Umbilical cord (tissue), 2 donors: ENCODE measurements around the gene DPYD. TPM values are rescaled to one million over a fixed set of nuclear protein-coding genes. Genes with fewer than 3 reads are reported as not detected.

Experiments used
- DNase-seq: peaks from one replicate; pipeline ENCODE4 v3.0.0-alpha.2; 2015; ENCODE audit warnings: low spot score
- total RNA-seq: library from RNA; depleted of rRNA; stranded (reverse); fragments of >200 nt; gene quantifications from one replicate; pipeline ENCODE4 v1.2.3, GENCODE V29; 2014; ENCODE audit warnings: low replicate concordance; ENCODE audit not compliant: insufficient read depth

Gene DPYD
- total RNA-seq, 1 donor from 2014 or later = 24.1 TPM

DNA sequence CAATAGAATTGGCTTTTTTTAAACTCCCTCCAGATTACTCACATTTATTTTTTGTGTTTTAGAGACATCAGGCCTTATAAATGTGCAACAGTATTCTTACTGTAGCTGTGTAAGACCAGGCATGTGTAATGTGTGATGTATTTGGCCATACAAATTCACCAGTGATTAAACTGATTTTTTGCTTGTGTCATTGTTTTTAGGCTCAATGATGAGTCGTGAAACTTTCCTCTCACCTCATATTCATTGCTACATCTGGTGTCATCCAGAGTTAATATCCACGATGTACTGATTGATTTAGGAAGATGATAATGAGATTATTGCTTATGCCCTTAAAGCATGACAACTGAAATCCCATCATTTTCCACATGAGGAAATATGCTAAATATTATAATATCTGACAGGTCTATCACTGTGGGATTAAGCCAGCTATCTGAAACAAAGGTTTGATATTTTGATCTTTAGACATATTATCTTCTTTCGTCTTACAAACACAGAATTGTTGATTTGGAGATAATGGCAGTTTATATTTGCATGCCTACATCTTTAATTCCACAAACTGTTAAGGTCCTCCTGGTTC is 711.4 kb downstream of the DPYD start:
- DNase-seq = no peak

DNA sequence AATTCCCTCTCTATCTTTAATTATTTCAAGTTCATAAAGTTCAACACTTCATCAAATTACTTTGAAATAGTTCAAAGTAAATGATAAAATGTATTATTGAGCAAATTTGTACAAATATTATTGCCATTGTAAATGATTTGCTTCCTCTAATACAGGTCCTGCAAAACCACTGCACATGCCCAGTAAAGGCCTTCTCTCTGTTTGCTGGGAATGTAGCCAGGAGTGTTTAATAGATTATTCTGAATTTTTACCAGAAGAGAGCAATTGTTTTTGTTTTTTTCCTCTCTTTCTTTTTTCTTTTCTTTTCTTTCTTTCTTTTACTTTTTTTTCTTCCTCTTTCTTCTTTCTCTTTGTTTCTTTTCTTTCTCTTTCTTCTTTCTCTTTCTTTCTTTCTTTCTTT is 713.0 kb downstream of the DPYD start:
- no peak for DNase-seq

GRCh38 chr1:97204468-97204867 is 716.4 kb downstream of the DPYD start:
- peak; percentile 56 for DNase-seq

DNA sequence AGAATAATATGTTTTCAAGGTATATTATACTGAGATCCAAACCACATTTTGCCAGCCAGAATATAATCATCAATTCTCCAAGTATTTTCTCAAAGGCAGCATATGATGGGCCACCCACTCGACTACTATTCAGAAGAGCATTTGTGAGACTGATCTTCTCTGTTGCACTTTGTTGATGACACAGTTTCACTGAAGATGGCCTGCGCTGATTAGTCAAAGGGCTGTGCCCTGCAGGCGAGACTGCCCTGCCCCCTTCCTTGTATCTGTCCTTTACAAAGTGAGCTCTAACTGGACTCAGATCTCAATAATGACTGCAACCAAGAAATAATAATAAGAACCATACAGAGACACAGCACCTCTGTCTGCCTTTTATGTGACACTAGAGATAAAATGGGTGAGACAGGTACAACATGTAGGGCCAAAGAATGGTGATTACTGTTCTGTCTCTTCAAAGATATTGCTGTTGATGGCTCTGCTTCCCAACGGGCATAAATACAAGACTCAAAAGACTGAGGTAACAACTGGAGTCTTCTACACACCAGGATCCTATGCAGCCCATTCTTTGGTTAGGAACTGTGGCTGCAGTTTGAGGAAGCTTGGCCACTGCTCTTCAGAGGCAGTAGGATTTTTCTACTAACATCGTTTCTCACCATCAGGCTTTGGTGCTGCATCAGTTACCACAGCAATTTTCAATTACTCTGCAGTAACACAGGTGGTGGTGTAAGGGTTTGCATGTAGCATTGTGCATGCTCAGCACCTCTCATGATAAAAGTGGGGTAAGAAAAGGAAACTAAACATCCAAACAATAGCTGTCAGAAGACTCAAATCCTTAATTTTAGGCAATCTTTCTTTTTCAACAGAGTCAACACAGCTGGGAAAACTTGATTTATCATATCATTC is 718.1 kb downstream of the DPYD start:
- DNase-seq = no peak

- DNase-seq = peak; percentile 78
Measured at GRCh38 chr1:97201641-97202040, 719.2 kb downstream of the DPYD start.

DNA sequence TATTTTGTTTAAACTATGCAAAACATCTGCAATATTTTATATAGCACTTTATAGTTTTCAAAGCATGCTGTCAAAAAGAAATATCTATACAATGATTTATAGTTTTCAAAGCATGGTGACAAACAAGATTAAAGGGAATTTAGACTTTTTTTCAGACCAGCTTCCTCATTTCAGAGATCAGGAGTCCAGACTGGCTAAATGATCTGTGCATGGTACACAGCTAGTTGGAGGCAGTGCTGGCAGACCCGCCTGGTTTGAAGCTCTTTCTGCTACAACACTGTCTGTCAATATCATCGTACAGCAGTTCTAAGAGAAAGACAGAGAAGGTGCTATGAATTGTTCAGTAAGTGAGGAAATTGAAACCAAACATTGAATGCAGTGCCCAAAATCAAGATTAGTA is 720.2 kb downstream of the DPYD start:
- peak; percentile 43 for DNase-seq

DNA sequence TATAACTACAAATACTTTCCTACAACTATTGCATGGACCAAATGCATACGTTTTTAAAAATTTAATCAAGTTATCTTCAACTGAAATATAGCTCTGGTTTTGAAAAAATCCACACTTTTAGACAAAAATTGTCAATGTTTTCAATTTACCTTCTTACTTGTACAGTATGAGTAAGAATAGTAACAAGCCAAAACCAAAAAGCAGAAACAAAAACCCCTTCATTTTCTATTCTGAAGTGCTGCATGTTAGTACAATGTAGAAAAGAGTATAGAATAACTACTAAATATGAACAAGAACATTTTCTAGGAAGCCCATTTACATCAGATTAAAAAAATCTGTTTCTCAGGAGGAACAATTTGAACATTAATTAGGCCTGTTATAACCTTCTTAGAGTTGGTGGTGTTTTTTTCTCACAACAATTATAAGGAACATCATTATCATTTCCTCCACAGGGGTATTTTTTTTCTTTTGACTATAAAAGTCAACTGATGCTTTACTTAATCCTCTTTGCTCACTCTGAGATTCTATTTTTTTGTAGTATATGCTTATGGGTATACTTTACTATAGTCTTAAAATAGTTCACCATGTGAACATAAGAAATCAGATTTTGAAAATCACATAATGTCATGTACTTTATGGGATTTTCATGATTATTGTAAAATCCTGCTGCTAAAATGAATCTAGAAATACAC is 723.9 kb downstream of the DPYD start:
- peak; percentile 51 for DNase-seq

DNA sequence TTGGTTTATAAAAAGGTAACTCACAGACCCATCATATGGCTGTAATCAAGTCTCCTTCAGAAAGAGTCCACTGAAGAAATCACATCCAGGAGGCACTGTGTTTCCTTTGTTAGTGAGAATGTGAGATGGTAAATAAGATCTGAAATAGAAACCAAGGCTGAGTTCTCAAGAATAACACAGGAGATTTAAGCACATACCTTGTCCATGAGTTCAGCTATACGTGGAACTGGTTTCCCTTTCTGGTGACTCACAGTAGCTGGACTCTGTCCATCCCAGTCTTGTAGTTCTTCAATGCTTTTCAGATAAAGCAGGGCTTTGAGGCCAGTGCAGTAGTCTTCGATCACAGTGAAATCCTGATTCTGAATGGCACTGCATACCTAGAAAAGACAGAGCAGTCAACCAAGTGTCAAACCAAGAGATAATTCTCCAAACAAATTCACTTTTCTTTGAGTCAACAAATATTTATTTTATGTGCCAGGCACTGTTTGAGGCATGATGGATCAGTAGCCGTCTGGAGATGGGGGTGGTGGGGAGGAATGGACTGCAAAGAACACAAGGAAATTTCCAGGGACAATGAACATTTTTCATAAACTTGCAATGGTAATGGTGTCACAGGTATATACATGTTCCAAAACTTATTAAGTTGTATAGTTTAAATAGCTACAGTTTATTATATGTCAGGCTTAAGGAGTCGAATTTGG is 727.8 kb downstream of the DPYD start:
- peak; percentile 94 for DNase-seq

GRCh38 chr1:97190326-97190725 is 730.5 kb downstream of the DPYD start:
- no peak for DNase-seq

- DNase-seq = no peak
Measured at GRCh38 chr1:97186381-97186780, 734.5 kb downstream of the DPYD start.

DNA sequence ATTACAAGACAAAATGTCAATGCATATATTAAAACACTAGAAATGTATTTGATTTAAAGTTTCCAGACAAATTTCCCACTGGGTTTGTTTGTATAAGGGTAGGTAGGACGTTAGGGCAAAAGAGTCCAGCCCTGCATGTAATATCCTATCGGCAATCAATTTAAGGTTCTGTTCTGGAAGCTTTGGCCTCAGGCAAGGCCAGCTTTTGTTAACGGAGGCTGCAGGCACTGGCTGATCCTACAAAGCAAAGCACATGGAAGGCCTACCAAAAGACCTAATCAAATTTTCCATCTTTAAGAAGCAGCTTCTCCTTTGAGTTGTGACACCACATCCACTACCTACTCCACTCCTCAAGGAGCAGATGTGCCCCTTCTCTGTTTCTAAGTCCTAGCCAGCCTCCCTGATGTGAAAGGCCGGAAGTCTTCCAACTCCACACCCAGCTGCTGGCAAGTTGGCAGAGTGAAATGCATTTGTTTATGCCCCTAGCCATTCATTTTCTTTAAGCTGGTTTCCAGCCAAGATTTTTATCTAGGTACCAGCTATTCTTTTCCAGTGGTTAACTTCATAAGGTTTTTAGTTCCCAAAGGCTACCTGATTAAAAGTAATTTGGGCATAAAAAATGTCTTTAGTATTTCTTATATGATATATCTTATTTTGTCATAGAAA is 746.7 kb downstream of the DPYD start:
- DNase-seq = no peak

DNA sequence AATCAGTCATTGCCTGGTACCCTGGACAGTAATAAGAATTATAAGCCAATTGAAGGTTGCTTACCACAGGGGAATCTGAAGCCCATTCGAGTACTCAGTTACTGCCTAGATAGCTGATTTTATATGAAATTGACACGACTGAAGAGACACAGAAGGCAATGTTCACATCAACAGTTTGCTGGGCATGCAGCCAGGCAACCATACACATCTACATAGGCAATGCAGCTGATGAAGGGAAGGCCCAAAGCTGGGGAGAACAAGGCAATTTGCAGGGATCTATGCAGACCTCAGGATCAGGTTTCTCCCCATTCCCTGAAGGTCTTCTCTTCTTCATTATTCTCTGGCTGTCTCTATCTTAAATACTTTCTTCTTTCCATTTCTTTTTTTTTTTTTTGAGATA is 750.5 kb downstream of the DPYD start:
- no peak for DNase-seq

- no peak for DNase-seq
Measured at GRCh38 chr1:97168056-97168455, 752.8 kb downstream of the DPYD start.

DNA sequence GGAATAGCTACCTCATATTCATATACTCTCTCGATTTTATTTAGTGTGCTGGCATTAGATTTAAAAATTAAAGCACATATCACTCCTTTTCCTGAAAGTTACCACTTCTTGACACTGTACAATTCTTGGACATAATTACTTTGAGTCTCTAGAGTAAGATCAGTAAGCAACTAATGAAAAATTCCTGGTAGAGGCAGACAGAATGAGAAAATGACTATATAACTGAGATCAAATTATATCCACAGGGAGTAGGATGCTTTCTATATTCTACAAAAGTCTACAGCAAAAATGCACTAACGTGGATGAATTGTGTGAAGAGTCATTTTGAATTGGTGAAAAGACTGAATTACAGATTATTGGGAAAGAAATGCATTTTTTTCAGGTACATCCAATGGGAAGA is 753.6 kb downstream of the DPYD start:
- no peak for DNase-seq

DNA sequence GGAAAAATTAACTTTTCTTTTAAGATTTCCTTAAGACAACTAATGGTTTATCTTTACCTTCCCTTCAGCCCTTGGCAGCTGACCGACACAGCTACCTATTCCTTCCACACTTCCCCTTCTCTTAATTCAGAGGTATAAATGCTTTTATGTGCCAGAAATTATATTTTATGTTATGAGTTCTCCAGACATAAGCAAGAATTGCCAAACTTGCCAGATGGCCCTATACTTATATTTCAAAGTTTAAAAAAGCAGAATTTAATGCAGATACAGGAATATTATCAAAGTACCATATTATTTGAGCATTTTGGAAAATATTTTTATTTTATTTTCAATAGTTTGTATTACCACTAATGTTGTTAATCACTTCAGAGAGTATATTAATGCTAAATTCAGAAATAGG is 754.2 kb downstream of the DPYD start:
- no peak for DNase-seq

DNA sequence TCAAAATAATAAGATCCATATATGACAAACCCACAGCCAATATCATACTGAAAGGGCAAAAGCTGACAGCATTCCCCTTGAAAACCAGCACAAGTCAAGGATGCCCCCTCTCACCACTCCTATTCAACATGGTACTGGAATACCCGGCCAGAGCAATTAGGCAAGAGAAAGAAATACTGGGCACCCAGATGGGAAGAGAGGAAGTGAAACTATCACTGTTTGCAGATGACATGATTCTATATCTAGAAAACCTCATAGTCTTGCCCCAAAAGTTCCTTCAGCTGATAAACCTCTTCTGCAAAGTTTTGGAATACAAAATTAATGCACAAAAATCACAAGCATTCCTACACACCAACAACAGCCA is 756.6 kb downstream of the DPYD start:
- DNase-seq = no peak

DNA sequence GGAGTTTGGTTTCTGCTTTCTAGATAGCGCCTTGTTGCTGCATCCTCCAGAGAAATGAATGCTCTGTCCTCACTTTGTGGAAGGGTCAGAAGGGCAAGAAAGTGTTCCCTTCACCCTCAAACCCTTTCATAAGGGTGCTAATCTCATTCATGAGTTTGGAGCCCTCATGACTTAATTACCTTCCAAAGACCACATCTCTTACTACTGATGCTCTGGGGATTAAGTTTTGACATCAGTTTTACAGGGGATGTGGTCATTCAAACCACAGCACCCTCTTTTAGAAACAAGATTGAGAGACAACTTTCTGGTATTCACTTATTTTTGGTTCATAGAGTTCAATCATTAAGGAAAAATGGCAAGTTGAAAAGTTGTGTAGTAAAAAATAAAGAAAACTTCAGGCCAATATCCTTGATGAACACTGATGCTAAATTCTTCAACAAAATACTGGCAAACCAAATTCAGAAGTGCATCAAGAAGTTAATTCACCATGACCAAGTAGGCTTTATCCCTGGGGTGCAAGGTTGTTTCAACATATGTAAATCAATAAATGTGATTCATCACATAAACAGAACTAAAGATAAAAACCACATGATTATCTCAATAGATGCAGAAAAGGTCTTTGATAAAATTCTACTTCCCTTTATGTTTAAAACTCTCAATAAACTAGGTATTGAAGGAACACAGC is 757.1 kb downstream of the DPYD start:
- no peak for DNase-seq

GRCh38 chr1:97160818-97161217 is 760.0 kb downstream of the DPYD start:
- no peak for DNase-seq

- no peak for DNase-seq
Measured at GRCh38 chr1:97159342-97159741, 761.5 kb downstream of the DPYD start.

- peak; percentile 18 for DNase-seq
Measured at GRCh38 chr1:97158691-97159096, 762.1 kb downstream of the DPYD start.

GRCh38 chr1:97157991-97158390 is 762.8 kb downstream of the DPYD start:
- DNase-seq = no peak
